ENCODE measurements around the gene PCBP4. TPM values are rescaled to one million over a fixed set of nuclear protein-coding genes. Genes with fewer than 3 reads are reported as not detected.

Gene PCBP4
- total and polyA plus RNA-seq, 4 experiments from 2014 or later = 13.0 to 20.5 (median 19.1) TPM

- peaks cover 4 to 11% (median 8%) of the 10 kb centered on the region in 4 donors for H3K4me1 Mint-ChIP-seq
- no peak overlapping the region for H3K27ac ChIP-seq (ENCODE audit: low read depth, low read length)
- H3K27me3 Mint-ChIP-seq = no peaks in the 10 kb centered on the region
- H3K9me3 ChIP-seq (ENCODE audit: control insufficient read depth in 1 of 2, low read length in 2 of 2) = no peaks in the 10 kb centered on the region
- H3K27me3 ChIP-seq (ENCODE audit: insufficient read depth, low read length) = no peaks in the 10 kb centered on the region
- peaks cover 0 to 2% (median 0%) of the 10 kb centered on the region in 8 donors for H3K9me3 Mint-ChIP-seq
- H3K27ac Mint-ChIP-seq = no peak overlapping the region
- POLR2A ChIA-PET (ENCODE audit: partially characterized antibody) = interaction anchor here (1.2 to 2.2 kb wide), 2 partner anchors 39 kb away, joined by 4 to 7 read pairs; partner anchors contain the start of genes ABHD14A and ABHD14B
- peaks cover 12% of the 10 kb centered on the region for H3K4me1 ChIP-seq (ENCODE audit: insufficient read depth, low read length)
- peaks cover 36 to 69% of the 10 kb centered on the region in 2 donors for H3K36me3 Mint-ChIP-seq
- CTCF ChIA-PET (ENCODE audit: partially characterized antibody) = no interaction called here
- intact Hi-C loops (cut with micrococcal nuclease) = no loop called here
- DNase-seq = no peak
- peaks cover 53% of the 10 kb centered on the region for H3K36me3 ChIP-seq (ENCODE audit: insufficient read depth, low read length)
- no peak overlapping the region for H3K4me3 Mint-ChIP-seq
- H3K4me3 ChIP-seq (ENCODE audit: low read length in 2 of 2) = no peak overlapping the region
Observed at GRCh38 chr3:51934991-51935885, 32.0 kb downstream of the PCBP4 start.

- ChIA-PET CTCF (ENCODE audit: partially characterized antibody) (no interaction called here), POLR2A (ENCODE audit: partially characterized antibody) (interaction anchor here (1.2 kb wide), 1 partner anchor 40 kb away, joined by 4 read pairs; the partner anchor contains the start of gene ABHD14B)
- Histone ChIP-seq H3K4me3 (ENCODE audit: low read length in 2 of 2) (no peak overlapping the region), H3K27me3 (ENCODE audit: insufficient read depth, low read length) (no peaks in the 10 kb centered on the region), H3K4me1 (ENCODE audit: insufficient read depth, low read length) (peaks cover 3% of the 10 kb centered on the region), H3K36me3 (ENCODE audit: insufficient read depth, low read length) (peaks cover 53% of the 10 kb centered on the region), H3K27ac (ENCODE audit: low read depth, low read length) (no peak overlapping the region), H3K9me3 (ENCODE audit: control insufficient read depth in 1 of 2, low read length in 2 of 2) (no peaks in the 10 kb centered on the region)
- peaks cover 40 to 69% of the 10 kb centered on the region in 2 donors for H3K36me3 Mint-ChIP-seq
- no peak overlapping the region for H3K27ac Mint-ChIP-seq
- H3K9me3 Mint-ChIP-seq = peaks cover 0 to 2% (median 0%) of the 10 kb centered on the region in 8 donors
- intact Hi-C loops (cut with micrococcal nuclease) = no loop called here
- peaks cover 3 to 5% (median 4%) of the 10 kb centered on the region in 4 donors for H3K4me1 Mint-ChIP-seq
- no peak for DNase-seq
- no peak overlapping the region for H3K4me3 Mint-ChIP-seq
- H3K27me3 Mint-ChIP-seq = no peaks in the 10 kb centered on the region
Observed at GRCh38 chr3:51934139-51934850, 33.0 kb downstream of the PCBP4 start.

DNA sequence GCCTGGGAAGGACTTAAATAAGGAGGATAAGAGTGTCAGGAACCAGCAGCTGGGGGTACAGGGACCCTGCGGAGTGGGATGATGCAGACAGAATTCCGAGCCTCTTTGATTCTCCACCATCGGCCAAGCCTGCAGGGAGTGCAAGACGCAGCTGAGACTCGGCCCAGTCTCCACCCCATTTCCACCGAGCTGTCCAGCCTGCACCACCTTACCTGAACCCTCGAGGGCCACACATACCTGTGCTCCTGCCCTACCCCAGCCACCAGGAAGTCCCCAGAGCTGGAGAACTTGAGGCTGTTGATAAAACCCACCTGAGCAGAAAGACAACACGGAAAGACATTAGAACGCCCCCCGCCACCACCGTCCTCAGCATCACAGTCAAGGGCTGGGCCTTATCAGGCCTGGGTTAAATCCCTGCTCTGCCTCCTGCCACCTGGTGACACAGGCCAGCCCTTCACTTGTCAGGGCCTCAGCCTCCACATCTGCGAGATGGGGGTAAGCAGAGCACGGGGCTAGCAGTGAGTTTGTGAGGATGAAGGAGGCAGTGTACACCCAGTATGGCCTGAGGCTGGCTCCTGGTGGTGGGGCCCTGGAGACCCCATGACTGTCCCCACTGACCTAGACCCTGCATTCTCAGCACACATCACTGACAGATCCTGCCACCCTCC, 33.6 kb downstream of the PCBP4 start:
- Histone ChIP-seq H3K36me3 (ENCODE audit: insufficient read depth, low read length) (peaks cover 50% of the 10 kb centered on the region), H3K4me3 (ENCODE audit: low read length in 2 of 2) (no peak overlapping the region), H3K9me3 (ENCODE audit: control insufficient read depth in 1 of 2, low read length in 2 of 2) (no peaks in the 10 kb centered on the region), H3K27me3 (ENCODE audit: insufficient read depth, low read length) (no peaks in the 10 kb centered on the region), H3K27ac (ENCODE audit: low read depth, low read length) (no peak overlapping the region), H3K4me1 (ENCODE audit: insufficient read depth, low read length) (no peaks in the 10 kb centered on the region)
- ChIA-PET POLR2A (ENCODE audit: partially characterized antibody) (interaction anchor here (1.0 kb wide), 1 partner anchor 8 kb away, joined by 3 read pairs; the partner anchor contains the start of gene RRP9), CTCF (ENCODE audit: partially characterized antibody) (interaction anchor here (1.5 kb wide), 1 partner anchor 68 kb away, joined by 5 read pairs; no protein-coding TSS in a partner anchor)
- H3K27ac Mint-ChIP-seq = no peak overlapping the region
- H3K36me3 Mint-ChIP-seq = peaks cover 36 to 65% of the 10 kb centered on the region in 2 donors
- H3K9me3 Mint-ChIP-seq = peaks cover 0 to 2% (median 0%) of the 10 kb centered on the region in 8 donors
- H3K4me1 Mint-ChIP-seq = peaks cover 0 to 5% (median under 1%) of the 10 kb centered on the region in 4 donors
- no peak for DNase-seq
- no peak overlapping the region for H3K4me3 Mint-ChIP-seq
- no peaks in the 10 kb centered on the region for H3K27me3 Mint-ChIP-seq
- intact Hi-C loops (cut with micrococcal nuclease) = no loop called here

DNA sequence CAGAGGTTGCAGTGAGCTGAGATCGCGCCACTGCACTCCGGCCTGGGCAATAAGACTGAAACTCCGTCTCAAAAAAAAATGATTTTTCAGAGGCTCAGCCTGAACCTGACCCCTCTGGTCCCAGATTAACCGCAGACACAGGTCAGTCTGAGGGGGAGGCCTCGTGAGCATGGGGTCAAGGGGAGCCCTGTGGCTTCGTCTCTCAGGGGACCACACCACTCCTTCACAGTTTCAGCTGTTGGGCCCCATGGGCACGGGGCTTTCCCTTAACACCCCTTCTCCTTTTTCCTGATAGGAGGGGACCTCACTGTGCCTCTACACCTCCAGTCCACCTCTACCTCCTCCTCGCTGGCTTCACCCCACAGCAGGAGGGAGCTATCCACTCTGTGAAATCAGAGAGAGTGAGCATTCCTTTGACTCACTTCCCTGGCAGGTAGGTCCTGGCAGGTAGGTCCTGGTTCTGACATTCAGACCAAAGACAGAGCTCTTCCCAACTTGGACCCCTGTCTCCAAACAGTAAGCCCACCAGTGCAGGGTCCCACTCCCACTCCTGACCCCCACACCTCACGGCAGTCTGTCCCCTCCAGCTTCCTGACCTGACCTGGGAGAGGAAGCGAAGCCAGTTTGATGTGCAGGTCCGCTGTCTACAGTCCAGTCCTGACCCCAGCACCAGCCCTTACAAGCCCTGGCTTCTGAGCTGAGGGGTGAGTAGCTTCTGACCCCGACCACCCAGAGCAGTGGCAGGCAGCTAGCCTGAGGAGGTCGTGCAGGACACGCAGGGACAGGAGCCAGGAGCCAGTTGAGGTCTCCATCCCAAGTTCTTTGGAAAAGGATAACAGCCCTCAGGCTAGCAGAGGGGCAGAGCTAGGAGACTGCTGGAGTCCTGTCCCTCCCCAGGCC, 34.5 kb downstream of the PCBP4 start:
- H3K4me3 Mint-ChIP-seq = no peak overlapping the region

DNA sequence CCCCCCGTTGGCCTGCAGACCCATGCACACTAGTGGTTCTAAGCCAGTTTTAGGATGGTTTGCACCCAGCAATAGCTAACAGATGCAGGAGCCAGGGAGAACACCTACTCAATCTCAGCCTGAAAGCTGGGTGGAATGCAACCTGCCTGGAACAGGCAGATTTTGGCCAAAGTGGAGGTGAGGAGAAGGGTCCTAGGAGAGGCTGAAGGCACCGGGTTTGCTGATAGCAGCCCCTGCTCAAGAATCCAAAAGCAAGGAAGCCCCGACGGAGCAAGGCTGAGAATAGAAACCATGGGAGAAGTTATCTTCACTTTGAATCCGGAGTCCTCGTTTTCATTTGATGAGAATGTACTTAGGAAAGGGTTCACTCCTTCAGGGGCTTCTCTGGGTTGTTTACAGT, 35.5 kb downstream of the PCBP4 start:
- Mint-ChIP-seq H3K27me3 (no peaks in the 10 kb centered on the region), H3K4me3 (no peak overlapping the region), H3K4me1 (no peaks in the 10 kb centered on the region), H3K9me3 (peaks cover 0 to 2% (median 0%) of the 10 kb centered on the region in 8 donors), H3K27ac (no peak overlapping the region), H3K36me3 (peaks cover 31 to 47% of the 10 kb centered on the region in 2 donors)
- DNase-seq = no peak
- no peaks in the 10 kb centered on the region for H3K9me3 ChIP-seq (ENCODE audit: control insufficient read depth in 1 of 2, low read length in 2 of 2)
- H3K36me3 ChIP-seq (ENCODE audit: insufficient read depth, low read length) = peaks cover 34% of the 10 kb centered on the region
- no peaks in the 10 kb centered on the region for H3K27me3 ChIP-seq (ENCODE audit: insufficient read depth, low read length)
- no peak overlapping the region for H3K27ac ChIP-seq (ENCODE audit: low read depth, low read length)
- CTCF ChIA-PET (ENCODE audit: partially characterized antibody) = no interaction called here
- POLR2A ChIA-PET (ENCODE audit: partially characterized antibody) = interaction anchor here (1.1 kb wide), 1 partner anchor 10 kb away, joined by 3 read pairs; the partner anchor contains the start of gene RRP9
- H3K4me3 ChIP-seq (ENCODE audit: low read length in 2 of 2) = no peak overlapping the region
- intact Hi-C loops (cut with micrococcal nuclease) = no loop called here
- H3K4me1 ChIP-seq (ENCODE audit: insufficient read depth, low read length) = no peaks in the 10 kb centered on the region

More for the DNA sequence above, 34.5 kb downstream of the PCBP4 start:
- Histone ChIP-seq H3K36me3 (ENCODE audit: insufficient read depth, low read length) (peaks cover 41% of the 10 kb centered on the region), H3K4me3 (ENCODE audit: low read length in 2 of 2) (no peak overlapping the region), H3K27ac (ENCODE audit: low read depth, low read length) (no peak overlapping the region), H3K4me1 (ENCODE audit: insufficient read depth, low read length) (no peaks in the 10 kb centered on the region), H3K9me3 (ENCODE audit: control insufficient read depth in 1 of 2, low read length in 2 of 2) (no peaks in the 10 kb centered on the region), H3K27me3 (ENCODE audit: insufficient read depth, low read length) (no peaks in the 10 kb centered on the region)
- ChIA-PET POLR2A (ENCODE audit: partially characterized antibody) (interaction anchor here (1.0 kb wide), 1 partner anchor 9 kb away, joined by 3 read pairs; the partner anchor contains the start of gene RRP9), CTCF (ENCODE audit: partially characterized antibody) (interaction anchor here (1.5 kb wide), 1 partner anchor 69 kb away, joined by 5 read pairs; no protein-coding TSS in a partner anchor)
- Mint-ChIP-seq H3K27ac (peak overlapping the region in 2 of 7 donors; percentile 7 to 29), H3K9me3 (peaks cover 0 to 2% (median 0%) of the 10 kb centered on the region in 8 donors), H3K36me3 (peaks cover 36 to 57% of the 10 kb centered on the region in 2 donors), H3K27me3 (no peaks in the 10 kb centered on the region), H3K4me1 (no peaks in the 10 kb centered on the region)
- DNase-seq = no peak
- intact Hi-C loops (cut with micrococcal nuclease) = no loop called here

DNA sequence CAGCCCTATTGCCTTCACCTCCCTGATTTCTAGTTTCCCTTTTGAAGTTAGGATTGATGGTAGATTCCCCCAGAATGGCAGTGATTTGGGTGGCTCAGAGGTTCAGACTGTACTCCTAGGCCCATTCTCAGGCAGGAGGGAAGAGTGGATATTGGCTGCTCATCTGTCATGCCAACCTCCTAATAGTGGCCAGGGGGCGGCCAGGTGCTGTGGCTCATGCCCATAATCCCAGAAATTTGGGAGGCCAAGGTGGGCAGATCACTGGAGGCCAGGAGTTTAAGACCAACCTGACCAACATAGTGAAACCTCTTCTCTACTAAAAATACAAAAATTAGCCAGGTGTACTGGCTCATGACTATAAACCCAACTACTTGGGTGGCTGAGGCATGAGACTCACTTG, 36.8 kb downstream of the PCBP4 start:
- no peaks in the 10 kb centered on the region for H3K27me3 ChIP-seq (ENCODE audit: insufficient read depth, low read length)
- H3K9me3 ChIP-seq (ENCODE audit: control insufficient read depth in 1 of 2, low read length in 2 of 2) = no peaks in the 10 kb centered on the region
- no peaks in the 10 kb centered on the region for H3K27me3 Mint-ChIP-seq
- H3K27ac ChIP-seq (ENCODE audit: low read depth, low read length) = no peak overlapping the region
- no peak overlapping the region for H3K27ac Mint-ChIP-seq
- no peak for DNase-seq
- no peak overlapping the region for H3K4me3 Mint-ChIP-seq
- H3K4me3 ChIP-seq (ENCODE audit: low read length in 2 of 2) = no peak overlapping the region
- intact Hi-C loops (cut with micrococcal nuclease) = no loop called here
- POLR2A ChIA-PET (ENCODE audit: partially characterized antibody) = interaction anchor here (1.1 kb wide), 1 partner anchor 11 kb away, joined by 3 read pairs; the partner anchor contains the start of gene RRP9
- H3K9me3 Mint-ChIP-seq = peaks cover 0 to 2% (median 0%) of the 10 kb centered on the region in 8 donors
- H3K4me1 Mint-ChIP-seq = no peaks in the 10 kb centered on the region
- H3K36me3 ChIP-seq (ENCODE audit: insufficient read depth, low read length) = peaks cover 21% of the 10 kb centered on the region
- peaks cover 26 to 36% of the 10 kb centered on the region in 2 donors for H3K36me3 Mint-ChIP-seq
- CTCF ChIA-PET (ENCODE audit: partially characterized antibody) = no interaction called here
- H3K4me1 ChIP-seq (ENCODE audit: insufficient read depth, low read length) = no peaks in the 10 kb centered on the region

All from CD4-positive, alpha-beta memory T cell (primary cell).